Measurements from ENCODE around the gene UBE2G1.

- TF ChIP-seq CTCF (IDR thresholded peaks at IDR 0.05; ENCODE audit: poor library complexity, severe bottlenecking) (no peak), EZH2 (IDR thresholded peaks at IDR 0.05; ENCODE audit: borderline replicate concordance, insufficient read depth, low read length, poor library complexity, severe bottlenecking) (no peak)
Observed at GRCh38 chr17:4256952-4257351, 109.5 kb downstream of the UBE2G1 start.

Data from neural cell (in vitro differentiated cells).